HG03571 (cell line): ENCODE data around the gene TENT4B.
A peak's percentile ranks its signal among the peaks of the same experiment; 100 is the strongest.
"Not testable (repeated sequence)": the region's sequence is repeated elsewhere in the genome, so short reads cannot be mapped to it uniquely, and the experiment has no call there.

ENCODE experiments used
- ATAC-seq: cut with Tn5 transposase; IDR thresholded peaks from one replicate; pipeline ENCODE4 v1.9.1; 2021; ENCODE audit not compliant: unreplicated experiment

Gene TENT4B

DNA sequence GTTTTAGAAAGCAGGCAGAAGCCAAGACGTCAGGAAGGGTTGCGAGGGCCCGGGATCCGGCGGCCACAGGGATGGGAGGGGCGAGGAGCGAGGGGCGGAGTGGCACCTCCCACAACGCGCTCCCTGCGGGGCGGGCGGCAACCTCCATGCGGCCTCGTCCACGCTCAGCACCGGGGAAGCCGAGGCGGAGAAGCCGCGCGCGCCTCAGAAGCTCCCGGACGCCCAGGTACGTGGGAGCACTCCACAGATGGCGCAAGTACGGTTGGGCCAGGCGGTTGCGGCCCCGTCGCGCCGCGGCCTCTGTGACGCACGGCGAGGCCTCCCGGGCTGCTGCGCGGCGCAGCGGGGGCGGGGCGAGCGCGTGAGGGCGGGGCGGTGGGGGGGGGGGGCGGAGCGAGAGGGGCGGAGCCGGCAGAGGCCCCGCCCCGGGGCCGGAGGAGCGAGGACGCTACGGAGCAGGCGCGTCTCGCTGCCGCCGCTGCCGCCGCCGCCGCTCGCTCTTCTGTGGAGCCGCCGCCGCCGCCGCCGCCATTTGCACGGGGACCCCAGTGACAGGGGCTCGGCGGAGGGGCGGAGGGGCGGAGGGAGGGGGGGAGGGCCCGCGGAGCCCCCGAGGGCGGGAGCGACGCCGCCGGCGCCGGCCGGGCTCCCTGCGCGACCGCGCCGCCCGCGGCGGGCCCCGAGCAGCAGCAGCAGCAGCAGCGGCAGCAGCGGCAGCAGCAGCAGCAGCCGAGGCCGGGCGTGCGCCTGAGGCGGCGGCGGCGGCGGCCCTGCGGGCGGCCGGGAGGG lies at the start of gene TENT4B:
TENT4B (plus strand) TSS at position 500 of the 789 bp plus-strand sequence. CDS start 316 bp downstream, outside the sequence.
- ATAC-seq: peak; percentile 59

DNA sequence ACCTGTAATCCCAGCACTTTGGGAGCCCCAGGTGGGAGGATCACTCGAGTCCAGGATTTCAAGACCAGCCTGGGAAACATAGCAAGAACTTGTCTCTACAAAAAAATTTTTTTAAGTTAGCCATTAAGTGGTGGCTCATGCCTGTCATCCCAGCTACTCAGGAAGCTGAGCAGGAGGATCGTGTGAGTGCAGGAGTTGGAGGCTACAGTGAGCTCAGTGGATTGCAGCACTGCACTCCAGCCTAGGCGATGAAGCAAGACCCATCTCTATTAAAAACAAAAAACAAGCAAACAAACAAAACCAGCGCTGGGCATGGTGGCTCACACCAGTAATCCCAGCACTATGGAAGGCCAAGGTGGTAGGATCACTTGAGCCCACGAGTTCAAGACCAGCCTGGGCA lies 49.3 kb upstream of the TENT4B start:
- no peak for ATAC-seq

DNA sequence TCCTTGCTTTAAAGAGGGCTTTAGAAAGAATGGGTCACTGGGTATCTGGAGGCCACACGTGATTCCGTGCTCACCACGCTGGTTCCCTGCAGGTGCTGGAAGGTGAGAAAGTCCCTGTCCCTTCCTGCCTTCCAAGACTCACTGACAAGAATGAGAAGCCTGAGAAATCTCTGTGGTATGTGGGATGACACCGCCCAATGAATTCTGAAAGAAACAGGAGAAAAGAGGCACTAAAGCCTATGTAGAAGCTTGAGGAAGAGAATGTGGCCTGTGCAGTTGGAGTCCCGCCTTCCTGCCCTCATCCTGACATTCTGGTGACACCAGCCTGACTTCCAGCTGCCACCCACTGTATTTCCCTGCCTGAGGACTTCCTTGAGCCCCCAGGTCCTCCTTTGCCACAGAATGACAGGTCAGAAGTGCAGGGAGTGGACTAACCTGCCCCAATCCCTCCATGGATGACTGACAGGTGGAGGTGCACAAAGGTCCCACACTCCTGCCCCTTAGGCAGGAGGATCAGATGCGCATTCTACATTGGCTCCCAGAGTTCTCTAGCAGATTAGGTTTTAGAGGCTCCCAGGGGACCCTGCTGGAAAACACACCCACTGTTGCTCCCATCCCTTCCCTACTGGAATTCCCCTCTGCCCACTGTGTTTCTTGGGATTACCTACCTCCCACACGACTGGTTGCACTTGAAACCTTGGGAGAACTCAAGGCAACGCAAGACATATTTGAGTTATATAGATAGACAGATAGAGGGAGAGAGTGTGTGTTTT lies 38.6 kb upstream of the TENT4B start:
- no peak for ATAC-seq

DNA sequence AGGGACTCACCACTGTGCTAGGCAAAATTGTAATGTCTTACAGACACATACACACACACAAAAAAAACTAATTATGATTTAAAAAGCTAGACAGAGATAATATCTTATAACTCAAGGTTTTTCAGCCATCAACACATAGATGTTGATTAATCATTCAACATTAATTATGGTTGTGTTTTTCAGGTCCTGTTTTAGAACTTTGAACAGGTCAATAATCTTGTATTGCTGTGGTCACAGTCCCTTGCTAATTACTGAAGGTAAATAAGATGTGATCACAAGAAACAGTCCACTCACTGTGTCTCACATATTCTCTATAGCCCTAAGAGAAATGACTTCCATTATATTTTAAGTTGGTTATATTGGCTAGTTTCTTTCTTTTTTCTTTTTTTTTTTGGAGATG lies 32.4 kb upstream of the TENT4B start:
- no peak for ATAC-seq

DNA sequence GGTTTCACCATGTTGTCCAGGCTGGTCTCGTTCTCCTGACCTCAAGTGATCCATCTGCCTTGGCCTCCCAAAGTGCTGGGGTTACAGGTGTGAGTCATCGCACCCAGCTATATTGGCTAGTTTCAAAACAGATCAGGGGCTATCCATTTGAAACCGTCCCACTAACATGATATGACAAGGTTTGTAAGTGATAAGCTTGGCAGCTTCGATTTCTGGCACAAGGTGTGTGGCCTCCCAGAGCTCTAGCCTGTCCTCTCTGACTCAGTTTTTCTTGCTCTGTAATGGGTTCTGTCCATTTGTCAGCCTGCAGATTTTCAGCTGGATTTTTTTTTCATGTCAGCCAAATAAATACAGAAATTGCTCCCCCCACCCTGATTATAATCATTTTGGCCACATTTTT lies 31.8 kb upstream of the TENT4B start:
- ATAC-seq: no peak

DNA sequence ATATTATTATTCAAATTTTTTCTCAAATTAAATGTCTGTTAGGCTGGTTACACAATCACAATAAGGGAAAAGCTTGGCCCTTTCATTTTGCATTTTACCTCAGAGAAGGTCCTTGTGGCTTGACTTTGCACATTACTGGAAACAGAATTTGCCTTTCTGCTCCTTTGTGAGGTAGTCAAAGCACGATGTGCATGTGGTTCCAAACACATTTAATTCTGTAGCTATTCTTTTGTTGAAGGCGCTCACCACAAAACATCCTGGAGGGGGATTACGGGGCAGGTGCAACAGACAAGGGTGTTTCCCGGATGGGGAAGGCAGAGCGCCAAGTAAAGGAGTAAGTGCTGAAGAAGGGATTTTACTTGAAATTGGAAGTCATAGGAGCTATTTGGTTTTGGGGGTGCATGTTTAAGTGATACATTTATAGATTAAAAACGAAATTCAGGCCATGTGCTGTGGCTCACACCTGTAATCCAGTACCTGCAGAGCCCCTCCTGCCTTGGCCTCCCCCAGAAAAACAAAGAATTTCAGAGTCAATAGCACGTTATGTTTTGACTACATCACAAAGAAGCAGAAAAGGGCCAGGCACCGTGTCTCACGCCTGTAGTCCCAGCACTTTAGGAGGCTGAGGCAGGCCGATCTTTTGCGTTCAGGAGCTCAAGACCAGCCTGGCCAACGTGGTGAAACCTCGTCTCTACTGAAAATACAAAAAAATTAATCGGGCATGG lies 31.2 kb upstream of the TENT4B start:
- no peak for ATAC-seq

DNA sequence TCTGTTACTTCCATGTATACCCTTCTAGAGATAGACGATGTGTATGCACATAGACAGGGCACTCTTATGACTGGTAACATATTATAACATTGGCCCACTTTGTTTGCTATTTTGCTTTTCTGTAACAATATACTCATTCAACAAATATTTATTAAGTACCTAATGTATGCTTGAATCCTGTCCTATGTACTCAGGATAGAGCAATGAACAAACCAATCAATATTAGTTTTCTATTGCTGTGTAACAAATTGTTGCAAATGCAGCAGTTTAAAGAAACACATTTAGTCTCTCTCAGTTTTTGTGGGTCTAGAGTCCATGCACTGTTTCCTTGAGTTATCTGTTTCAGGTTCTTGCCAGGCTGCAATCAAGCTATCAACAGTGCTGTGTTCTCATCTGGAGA lies 29.7 kb upstream of the TENT4B start:
- ATAC-seq: no peak

DNA sequence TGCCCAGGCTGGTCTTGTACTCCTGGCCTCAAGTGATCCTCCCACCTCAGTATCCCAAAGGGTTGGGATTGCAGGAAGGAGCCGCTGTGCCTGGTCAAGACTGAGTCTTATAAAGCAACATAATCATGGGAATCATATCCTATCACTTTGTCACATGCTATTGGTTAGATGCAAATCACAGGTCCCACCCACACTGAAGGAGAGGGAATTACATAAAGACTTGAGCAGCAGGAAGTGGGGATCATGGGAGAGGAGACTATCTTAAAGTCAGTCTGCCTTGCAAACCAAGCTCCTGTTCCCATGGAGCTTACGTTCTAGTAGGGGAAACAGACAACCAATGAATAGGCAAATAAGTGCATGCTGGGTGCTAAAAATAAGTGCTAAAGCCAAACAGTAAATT lies 28.3 kb upstream of the TENT4B start:
- ATAC-seq: no peak

DNA sequence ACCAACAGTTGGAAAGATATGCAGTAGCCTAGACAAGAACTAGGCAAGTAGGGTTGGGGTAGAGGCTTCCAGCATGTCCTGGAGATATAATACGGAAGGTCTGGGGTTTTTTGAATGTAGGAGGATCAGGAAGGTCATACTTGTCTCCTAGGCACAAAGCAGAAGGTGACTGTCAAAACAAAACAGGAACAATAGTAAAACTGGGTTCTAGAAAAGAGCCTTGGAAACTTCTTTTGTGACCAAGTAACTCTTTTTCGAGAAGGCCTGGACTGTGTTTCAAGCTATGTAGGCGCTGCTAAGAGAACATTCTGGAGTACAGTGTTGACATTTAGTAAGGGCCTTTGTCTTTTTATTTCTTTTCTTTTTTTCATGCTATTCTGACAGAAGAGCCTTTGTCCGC lies 26.9 kb upstream of the TENT4B start:
- ATAC-seq: no peak

DNA sequence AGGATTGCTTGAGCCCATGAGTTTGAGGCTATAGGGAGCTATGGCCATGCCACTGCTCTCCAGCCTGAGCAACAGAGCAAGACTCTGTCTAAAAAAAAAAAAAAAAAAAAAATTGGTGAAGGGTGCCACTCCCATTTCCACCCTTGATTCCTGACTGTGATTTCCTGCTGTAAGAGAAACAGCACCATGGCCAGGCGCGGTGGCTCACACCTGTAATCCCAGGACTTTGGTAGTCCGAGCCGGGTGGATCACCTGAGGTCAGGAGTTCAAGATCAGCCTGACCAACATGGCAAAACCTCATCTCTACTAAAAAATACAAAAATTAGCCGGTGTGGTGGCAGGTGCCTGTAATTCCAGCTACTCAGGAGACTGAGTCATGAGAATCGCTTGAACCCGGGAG lies 20.5 kb upstream of the TENT4B start:
- ATAC-seq: not testable (repeated sequence)

DNA sequence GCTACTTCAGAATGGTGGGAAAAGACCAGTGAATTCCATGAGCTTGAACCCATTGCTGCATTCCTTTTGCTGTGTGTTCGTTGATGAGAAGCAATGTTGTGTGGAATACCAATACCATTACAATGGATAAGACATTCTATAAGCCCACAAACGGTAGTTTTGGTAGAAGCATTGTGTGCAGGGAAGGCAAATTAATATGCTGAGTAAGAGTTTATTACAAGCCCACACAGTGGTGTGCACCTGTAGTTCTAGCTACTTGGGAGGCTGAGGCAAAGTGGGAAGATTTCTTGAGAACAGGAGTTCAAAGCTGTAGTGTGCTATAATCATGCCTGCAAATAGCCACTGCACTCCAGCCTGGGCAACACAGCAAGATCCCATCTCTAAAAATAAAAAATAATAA lies 19.9 kb upstream of the TENT4B start:
- no peak for ATAC-seq

DNA sequence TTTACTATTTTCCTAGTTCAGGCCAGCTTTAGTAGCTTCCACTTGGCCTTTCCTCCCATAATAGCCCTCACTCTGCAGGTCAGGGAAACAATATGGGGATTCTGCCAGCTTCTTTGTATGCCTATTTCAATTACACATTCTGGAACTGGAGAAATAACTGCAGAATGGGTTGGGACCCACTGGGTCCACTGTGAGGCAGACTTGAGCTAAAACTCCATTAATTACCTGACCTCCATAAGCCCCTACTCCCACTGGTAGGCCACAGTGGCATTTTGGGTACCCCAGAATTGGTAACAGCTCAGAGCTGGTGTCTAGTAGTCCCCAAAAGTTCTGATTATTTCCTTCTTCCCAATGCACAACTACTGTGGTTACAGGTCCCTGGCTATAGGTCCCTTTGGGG lies 16.7 kb upstream of the TENT4B start:
- no peak for ATAC-seq

DNA sequence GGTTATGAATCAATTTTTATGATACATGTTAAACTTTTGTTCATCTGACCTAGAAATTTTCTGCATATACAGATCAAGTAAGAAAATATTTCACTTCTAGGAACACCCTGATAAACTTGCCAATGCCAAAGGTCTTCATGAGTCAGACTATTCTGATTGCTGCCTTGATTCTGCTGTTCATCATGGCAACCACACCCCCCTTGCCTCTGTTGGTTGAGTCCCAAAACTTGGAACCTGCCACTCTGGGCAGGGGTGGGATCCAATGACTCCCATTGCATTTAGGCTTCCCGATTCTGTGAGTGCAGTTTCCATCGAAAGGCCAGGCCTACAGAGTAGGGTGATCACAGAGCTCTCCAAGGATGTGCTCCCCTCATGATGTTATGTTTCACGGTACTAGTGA lies 15.8 kb upstream of the TENT4B start:
- no peak for ATAC-seq

DNA sequence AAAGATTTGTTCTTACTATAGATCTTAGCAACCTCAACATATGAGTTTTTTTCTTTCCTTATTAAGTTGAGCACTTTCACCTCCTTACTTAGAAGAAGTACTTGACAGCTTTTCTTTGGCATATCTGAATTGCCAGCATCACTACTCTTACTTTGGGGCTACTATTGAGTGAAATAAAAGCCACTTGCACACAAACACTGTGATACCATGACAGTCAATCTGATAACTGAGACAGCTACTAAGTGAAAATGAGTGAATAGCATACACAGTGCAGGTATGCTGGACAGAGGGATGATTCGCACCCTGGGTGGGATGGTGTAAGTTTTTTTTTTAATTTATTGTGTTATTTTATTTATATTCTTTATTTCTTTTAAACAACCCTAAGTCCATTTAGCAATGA lies 13.5 kb upstream of the TENT4B start:
- ATAC-seq: no peak

DNA sequence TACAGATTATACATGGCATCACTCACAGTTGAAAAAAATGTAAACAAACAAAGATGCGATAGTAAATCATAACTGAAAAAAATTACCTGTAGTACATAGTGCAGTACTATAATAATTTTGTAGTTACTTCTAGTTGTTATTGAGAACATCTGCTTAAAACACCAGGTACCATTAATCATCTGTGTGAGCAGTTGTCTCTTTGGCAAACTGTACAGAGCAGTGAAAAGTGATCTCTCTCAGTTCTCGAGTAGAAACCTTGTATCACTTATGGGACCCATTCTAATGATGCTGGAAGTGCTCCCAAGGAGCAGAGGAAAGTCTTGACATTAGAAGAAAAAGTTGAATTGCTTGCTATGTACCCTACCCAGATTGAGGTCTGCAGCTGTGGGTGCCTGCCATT lies 8.9 kb upstream of the TENT4B start:
- ATAC-seq: no peak

DNA sequence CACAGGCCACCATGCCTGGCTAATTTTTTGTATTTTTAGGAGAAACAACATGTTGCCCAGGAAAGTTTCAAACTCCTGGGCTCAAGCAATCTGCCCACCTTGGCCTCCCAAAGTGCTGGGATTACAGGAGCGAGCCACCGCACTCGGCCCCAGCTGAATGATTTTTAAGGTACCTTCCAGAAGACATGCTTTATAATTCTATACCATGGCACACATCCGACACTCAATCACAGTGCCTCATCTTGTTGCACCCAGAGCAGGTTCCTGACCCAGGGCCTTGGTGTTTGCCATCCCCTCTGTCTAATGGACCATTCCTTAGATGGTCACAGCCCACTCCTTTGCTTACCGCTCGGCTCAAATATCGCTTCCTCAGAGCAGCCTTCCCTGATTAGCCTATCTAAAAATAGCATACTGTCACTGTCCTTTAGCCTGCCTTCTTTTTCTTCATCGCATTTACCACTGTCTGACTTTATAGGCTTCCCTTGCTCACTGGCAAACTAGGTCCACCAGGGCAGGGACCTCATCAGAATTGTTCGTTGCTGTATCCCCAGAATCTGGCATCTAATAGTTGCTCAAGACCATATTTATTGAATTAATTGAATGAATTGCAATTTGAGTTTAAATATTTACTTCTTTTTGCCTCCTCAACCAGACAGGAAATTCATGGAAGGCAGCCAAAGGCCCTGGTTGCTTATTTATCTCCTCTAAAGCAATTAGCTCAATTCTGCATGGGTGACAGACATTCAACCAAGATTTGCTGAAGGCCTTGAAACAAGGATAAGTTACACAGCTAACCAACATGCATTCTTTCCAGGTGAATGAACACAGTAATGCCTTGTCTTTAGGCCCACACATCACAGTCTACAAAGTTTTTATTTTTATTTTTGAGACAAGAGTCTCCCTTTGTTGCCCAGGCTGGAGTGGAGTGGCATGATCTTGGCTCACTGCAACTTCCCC lies 6.3 kb upstream of the TENT4B start:
- ATAC-seq: no peak

DNA sequence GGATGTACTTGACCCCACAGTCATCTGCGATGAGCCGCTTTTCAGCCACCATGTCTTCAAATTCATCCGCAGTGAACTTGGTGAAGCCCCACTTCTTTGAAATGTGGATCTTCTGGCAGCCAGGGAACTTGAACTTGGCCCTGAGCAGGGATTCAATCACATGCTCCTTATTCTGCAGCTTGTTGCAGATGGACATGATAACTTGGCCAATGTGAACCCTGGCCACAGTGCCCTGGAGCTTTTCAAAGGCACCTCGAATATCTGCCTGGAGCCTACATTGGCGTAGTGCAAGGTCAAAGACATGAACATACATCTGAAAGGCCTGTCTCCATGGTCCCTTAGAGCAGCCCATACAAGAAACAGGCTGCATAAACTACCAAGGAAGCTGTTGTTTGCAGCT lies 1.8 kb upstream of the TENT4B start:
- no peak for ATAC-seq

DNA sequence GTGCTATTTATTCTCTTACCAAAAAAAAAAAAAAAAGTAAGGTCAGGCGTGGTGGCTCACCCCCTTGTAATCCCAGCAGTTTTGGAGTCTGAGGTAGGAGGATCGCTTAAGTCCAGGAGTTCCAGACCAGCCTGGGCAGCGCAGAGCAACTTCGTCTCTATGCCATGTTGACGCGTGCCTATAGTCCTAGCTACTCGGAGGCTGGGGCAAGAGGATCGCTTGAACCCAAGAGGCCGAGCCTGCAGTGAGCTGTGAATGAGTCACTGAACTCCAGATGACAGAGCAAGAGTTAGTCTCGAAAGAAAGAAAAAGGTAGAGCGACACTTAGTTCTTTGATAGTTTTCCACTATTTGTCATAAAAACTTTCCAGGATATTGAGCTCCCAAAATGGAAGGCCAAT lies 1.4 kb upstream of the TENT4B start:
- ATAC-seq: no peak

DNA sequence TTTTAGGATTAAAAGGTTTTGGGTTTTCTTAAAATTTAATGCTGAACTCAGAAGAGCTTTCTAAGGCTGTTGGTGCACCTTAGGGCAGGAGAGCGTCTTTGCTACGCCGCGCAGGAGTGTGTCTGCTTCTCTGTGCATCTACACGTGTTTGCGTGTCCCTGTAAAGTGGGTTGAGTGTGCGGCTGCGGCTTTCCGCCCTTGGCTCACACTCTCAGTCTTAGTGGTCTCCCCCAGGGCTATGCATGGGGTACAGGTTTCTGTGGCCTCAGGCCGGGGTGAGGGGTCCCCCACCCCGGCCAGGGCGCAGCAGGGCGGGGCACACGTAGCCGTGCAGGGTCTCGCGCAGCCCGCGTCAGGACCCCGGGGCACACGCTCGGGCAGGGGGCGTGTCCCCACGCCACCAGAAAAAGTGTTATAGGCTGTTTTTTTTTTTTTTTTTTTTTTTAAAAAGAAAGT lies 727 bp upstream of the TENT4B start:
- peak; percentile 48 for ATAC-seq

DNA sequence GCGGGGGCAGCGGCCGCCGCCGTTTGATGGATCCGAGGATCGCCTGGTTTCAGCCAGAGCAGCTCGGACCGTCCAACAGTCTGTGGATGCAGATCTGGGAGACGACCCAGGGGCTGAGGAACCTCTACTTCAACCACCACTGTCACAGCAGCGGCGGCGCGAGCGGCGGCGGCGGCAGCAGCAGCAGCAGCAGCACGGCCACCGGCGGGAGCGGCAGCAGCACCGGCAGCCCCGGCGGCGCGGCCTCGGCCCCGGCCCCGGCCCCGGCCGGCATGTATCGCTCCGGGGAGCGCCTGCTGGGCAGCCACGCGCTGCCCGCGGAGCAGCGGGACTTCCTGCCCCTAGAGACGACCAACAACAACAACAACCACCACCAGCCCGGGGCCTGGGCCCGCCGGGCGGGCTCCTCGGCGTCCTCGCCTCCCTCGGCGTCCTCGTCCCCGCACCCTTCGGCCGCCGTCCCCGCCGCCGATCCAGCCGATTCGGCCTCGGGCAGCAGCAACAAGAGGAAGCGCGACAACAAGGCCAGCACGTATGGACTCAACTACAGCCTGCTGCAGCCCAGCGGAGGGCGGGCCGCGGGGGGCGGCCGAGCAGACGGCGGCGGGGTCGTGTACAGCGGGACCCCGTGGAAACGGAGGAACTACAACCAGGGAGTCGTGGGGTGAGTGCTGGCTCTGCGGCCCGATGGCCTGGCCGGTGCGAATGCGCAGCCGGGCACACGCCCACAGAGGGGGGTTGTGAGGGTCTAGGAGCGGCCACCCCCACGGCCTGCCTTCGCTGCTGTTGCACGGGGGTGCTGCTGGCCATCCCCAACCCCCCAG lies 702 bp downstream of the TENT4B start:
- ATAC-seq: peak; percentile 28
